RWPE2 (cell line): ENCODE data around the gene SEMA4F.

ENCODE experiments used
- ATAC-seq: fragments of 200-7000 bp; cut with Tn5 transposase; 3 replicates; pipeline ENCODE4 v1.9.1; 2021; ENCODE audit warnings: low read depth
- DNase-seq: peaks from one replicate; pipeline ENCODE4 v3.0.0-alpha.2; 2020; ENCODE audit warnings: low spot score
- H3K27ac ChIP-seq: fragments of 450-650 bp; 2 replicates; pipeline ENCODE4 v1.5.1; 2017; ENCODE audit warnings: mild to moderate bottlenecking; ENCODE audit not compliant: poor library complexity, severe bottlenecking
- H3K27me3 ChIP-seq: fragments of 250-450 bp; sonication (Bioruptor Pico); 2 replicates; pipeline ENCODE4 v1.5.1; 2021; ENCODE audit warnings: mild to moderate bottlenecking, moderate library complexity; ENCODE audit not compliant: insufficient read depth, poor library complexity, severe bottlenecking
- H3K36me3 ChIP-seq: fragments of 250-450 bp; sonication (Bioruptor Pico); 2 replicates; pipeline ENCODE4 v1.5.1; 2020; ENCODE audit warnings: low read depth, mild to moderate bottlenecking, moderate library complexity
- H3K4me1 ChIP-seq: fragments of 250-450 bp; sonication (Bioruptor Pico); 2 replicates; pipeline ENCODE4 v1.5.1; 2021; ENCODE audit warnings: mild to moderate bottlenecking, moderate library complexity; ENCODE audit not compliant: insufficient read depth, poor library complexity, severe bottlenecking
- H3K4me3 ChIP-seq: fragments of 250-450 bp; sonication (Bioruptor Pico); 2 replicates; pipeline ENCODE4 v1.5.1; 2021; ENCODE audit warnings: mild to moderate bottlenecking, moderate library complexity; ENCODE audit not compliant: severe bottlenecking
- H3K9me3 ChIP-seq: fragments of 250-450 bp; sonication (Bioruptor Pico); 2 replicates; pipeline ENCODE4 v1.5.1; 2021; ENCODE audit warnings: mild to moderate bottlenecking, moderate library complexity; ENCODE audit not compliant: severe bottlenecking
- CTCF ChIP-seq: fragments of 450-650 bp; IDR thresholded peaks from one replicate; pipeline ENCODE4 v1.5.1; 2017; ENCODE audit warnings: mild to moderate bottlenecking, moderate library complexity; ENCODE audit not compliant: poor library complexity, severe bottlenecking

The SEMA4F gene

GRCh38 chr2:74715081-74715791, 61.2 kb downstream of the SEMA4F start:
- peak; percentile 96 for TF ChIP-seq CTCF
- peak; percentile 84 for ATAC-seq
- no peaks in the 10 kb centered on the region for H3K27me3 ChIP-seq
- peaks cover 8% of the 10 kb centered on the region for H3K4me1 ChIP-seq
- H3K27ac ChIP-seq: peak overlapping the region; percentile 54
- DNase-seq: peak; percentile 71
- H3K4me3 ChIP-seq: peak overlapping the region; percentile 41
- no peaks in the 10 kb centered on the region for H3K9me3 ChIP-seq
- H3K36me3 ChIP-seq: no peaks in the 10 kb centered on the region

- Histone ChIP-seq H3K4me3 (peak overlapping the region; percentile 41), H3K36me3 (no peaks in the 10 kb centered on the region), H3K27ac (peak overlapping the region; percentile 54), H3K4me1 (peaks cover 8% of the 10 kb centered on the region), H3K27me3 (no peaks in the 10 kb centered on the region), H3K9me3 (no peaks in the 10 kb centered on the region)
- DNase-seq (no peak), ATAC-seq (no peak)
- no peak for TF ChIP-seq CTCF
Observed at GRCh38 chr2:74715880-74716279, 61.8 kb downstream of the SEMA4F start.

- TF ChIP-seq CTCF: no peak
- Histone ChIP-seq H3K4me3 (no peak overlapping the region), H3K4me1 (peaks cover 8% of the 10 kb centered on the region), H3K36me3 (no peaks in the 10 kb centered on the region), H3K27me3 (no peaks in the 10 kb centered on the region), H3K27ac (no peak overlapping the region), H3K9me3 (no peaks in the 10 kb centered on the region)
- ATAC-seq (0 out of 3 replicates have a peak, but pooled peaks have one; percentile 35), DNase-seq (no peak)
Observed at GRCh38 chr2:74719066-74719465, 65.0 kb downstream of the SEMA4F start.

GRCh38 chr2:74721316-74721715, 67.3 kb downstream of the SEMA4F start:
- no peaks in the 10 kb centered on the region for H3K36me3 ChIP-seq
- no peaks in the 10 kb centered on the region for H3K9me3 ChIP-seq
- no peak for TF ChIP-seq CTCF
- H3K27me3 ChIP-seq: no peaks in the 10 kb centered on the region
- DNase-seq: no peak
- no peak for ATAC-seq
- peaks cover 16% of the 10 kb centered on the region for H3K4me1 ChIP-seq
- no peak overlapping the region for H3K27ac ChIP-seq
- no peak overlapping the region for H3K4me3 ChIP-seq

GRCh38 chr2:74724496-74724895, 70.4 kb downstream of the SEMA4F start:
- Histone ChIP-seq H3K27ac (peak overlapping the region; percentile 23), H3K4me3 (no peak overlapping the region), H3K27me3 (no peaks in the 10 kb centered on the region), H3K4me1 (peaks cover 9% of the 10 kb centered on the region), H3K9me3 (no peaks in the 10 kb centered on the region), H3K36me3 (no peaks in the 10 kb centered on the region)
- no peak for ATAC-seq
- no peak for DNase-seq
- no peak for TF ChIP-seq CTCF
